PFSK-1 (cell line): ENCODE measurements around the gene SLC39A7.

Source experiments
- FOXP2 ChIP-seq: optimal IDR thresholded peaks from 2 replicates; pipeline ENCODE3; 2011; ENCODE audit warnings: borderline replicate concordance, control low read depth, inconsistent platforms; ENCODE audit not compliant: insufficient read depth; ENCODE audit errors: extremely low read length, extremely low read depth
- POLR2AphosphoS5 ChIP-seq: IDR thresholded peaks from 2 replicates; pipeline ENCODE4 v1.6.1; 2012; ENCODE audit warnings: low read depth, mild to moderate bottlenecking, control low read depth, low read length, moderate library complexity
- REST ChIP-seq, 2 experiments: IDR thresholded peaks; 2 replicates each; pipeline versions ENCODE4 v1.6.1 to v1.8.0; 2011 to 2012; ENCODE audit warnings: low read depth in 2 of 2, low read length in 2 of 2, control low read depth in 1 of 2, inconsistent platforms in 1 of 2, mild to moderate bottlenecking in 1 of 2, moderate library complexity in 1 of 2; ENCODE audit not compliant: insufficient read depth in 1 of 2
- SIN3A ChIP-seq: IDR thresholded peaks from 2 replicates; pipeline ENCODE4 v1.6.1; 2012; ENCODE audit warnings: mild to moderate bottlenecking, low read length, moderate library complexity, borderline replicate concordance; ENCODE audit not compliant: insufficient read depth
- TAF1 ChIP-seq: IDR thresholded peaks from 2 replicates; pipeline ENCODE4 v1.6.1; 2012; ENCODE audit warnings: low read length, control low read depth, borderline replicate concordance; ENCODE audit not compliant: insufficient read depth

The SLC39A7 gene

DNA sequence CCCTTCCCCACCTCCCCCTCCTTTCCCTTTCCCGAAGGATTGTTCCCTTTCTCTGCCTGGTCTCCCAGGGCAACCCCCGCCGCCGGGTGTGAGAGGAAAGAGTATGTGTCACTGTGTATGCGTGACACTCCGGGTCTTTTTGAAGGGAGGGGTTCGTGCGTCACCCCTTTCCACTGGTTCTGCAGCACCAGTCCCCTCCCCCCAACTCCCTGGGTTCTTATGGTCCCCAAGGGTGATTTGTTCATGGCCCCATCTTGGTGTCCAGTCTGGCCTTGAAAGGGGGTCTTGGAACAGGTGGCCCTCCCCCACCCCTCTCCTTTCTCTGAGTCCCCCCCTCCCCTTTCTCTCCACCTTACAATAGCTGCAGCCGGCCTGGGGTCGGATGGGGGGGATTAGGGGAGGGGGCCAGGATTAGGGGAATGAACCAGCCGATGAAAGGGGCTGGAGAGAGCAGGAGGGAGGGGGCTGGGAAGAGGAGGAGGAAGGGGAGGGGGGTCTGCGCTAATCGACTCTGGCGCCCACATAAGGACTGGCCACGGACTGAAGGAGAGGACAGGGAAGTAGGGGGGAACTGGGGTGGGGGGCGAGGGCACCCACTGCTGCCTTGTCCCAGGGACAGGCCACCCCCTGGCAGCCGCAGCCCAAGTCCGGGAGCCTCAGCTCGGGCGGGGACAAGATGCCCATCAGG lies 6.3 kb downstream of the SLC39A7 start:
- TF ChIP-seq FOXP2: no peak
- TF ChIP-seq POLR2AphosphoS5: no peak
- TF ChIP-seq TAF1: no peak
- TF ChIP-seq REST (IDR thresholded peaks at IDR 0.05; ENCODE audit: insufficient read depth in 1 of 2, low read depth in 2 of 2, low read length in 2 of 2): no peak
- no peak for TF ChIP-seq SIN3A

GRCh38 chr6:33207552-33208090 lies 7.0 kb downstream of the SLC39A7 start:
- no peak for TF ChIP-seq SIN3A
- no peak for TF ChIP-seq POLR2AphosphoS5
- TF ChIP-seq REST (IDR thresholded peaks at IDR 0.05; ENCODE audit: insufficient read depth in 1 of 2, low read depth in 2 of 2, low read length in 2 of 2): no peak
- no peak for TF ChIP-seq TAF1

DNA sequence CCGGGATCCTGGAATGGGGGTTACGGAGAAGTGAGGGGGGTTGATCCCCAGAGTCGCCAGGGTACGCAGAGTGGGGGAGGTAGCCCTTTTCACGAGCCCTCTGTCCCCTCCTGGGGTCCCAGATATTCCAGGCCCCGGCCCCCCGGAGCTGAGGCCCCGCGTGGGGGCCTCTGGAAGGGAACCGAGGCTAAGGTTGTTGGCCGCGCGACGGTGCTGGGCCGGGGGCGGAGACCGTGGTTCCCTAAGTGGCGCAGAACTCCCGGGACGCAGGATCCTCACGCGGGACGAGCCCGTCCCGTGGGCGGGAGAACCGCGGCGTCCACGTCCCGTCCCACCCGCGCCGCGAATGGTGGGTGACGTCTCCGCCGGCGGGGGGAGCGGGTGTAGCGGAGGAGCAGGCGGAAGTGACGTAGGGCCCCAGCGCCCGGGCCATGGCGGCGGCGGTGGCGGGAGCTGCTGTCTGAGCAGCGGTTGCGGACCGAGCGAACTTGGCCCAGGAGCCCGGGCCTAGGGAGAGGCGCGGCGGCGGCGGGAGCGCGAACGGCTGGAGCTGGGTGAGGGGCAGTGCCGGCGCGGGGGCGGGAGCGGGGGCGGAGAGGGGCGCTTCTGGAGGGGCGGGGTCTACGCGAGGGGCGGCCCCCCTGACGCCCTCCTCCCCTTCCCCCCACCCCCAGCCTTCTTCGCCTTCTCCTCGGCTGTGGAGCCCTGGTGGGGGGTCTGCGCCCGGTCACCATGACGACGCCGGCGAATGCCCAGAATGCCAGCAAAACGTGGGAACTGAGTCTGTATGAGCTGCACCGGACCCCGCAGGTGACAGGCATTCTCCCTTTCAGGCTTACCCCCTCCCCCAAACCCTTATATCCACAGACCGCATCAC lies 7.7 kb downstream of the SLC39A7 start, which contains the start of gene RING1:
TSS of gene RING1 (plus strand) at position 410 of the 877 bp plus-strand sequence. CDS start at position 733, 323 bp downstream.
- TF ChIP-seq FOXP2: no peak
- peak; percentile 80 for TF ChIP-seq TAF1
- TF ChIP-seq REST (IDR thresholded peaks at IDR 0.05; ENCODE audit: insufficient read depth in 1 of 2, low read depth in 2 of 2, low read length in 2 of 2): 0 out of 4 replicates have a peak, but pooled peaks of 1 of the 2 experiments have one; percentile 29
- peak; percentile 65 for TF ChIP-seq POLR2AphosphoS5

DNA sequence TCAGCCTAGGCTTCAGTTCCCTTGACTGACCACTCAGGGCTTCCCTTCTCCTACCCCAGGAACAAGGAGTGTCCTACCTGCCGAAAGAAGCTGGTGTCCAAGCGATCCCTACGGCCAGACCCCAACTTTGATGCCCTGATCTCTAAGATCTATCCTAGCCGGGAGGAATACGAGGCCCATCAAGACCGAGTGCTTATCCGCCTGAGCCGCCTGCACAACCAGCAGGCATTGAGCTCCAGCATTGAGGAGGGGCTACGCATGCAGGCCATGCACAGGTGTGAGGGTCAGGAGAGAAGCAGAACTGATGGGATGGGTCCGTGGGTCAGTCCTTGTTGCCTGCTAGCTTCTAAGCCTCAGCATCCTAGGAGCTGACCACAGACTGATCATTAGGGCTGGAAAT lies 9.2 kb downstream of the SLC39A7 start:
- no peak for TF ChIP-seq FOXP2
- no peak for TF ChIP-seq SIN3A
- no peak for TF ChIP-seq REST (IDR thresholded peaks at IDR 0.05; ENCODE audit: insufficient read depth in 1 of 2, low read depth in 2 of 2, low read length in 2 of 2)
- no peak for TF ChIP-seq POLR2AphosphoS5
- TF ChIP-seq TAF1: no peak
